Activated CD8-positive, alpha-beta memory T cell treated with anti-CD3 and anti-CD28 coated beads for 48 hours (primary cell): Measurements from ENCODE around the gene F13B.
"Not testable (repeated sequence)": the region's sequence is repeated elsewhere in the genome, so short reads cannot be mapped to it uniquely, and the experiment has no call there.

Experiments
- DNase-seq, 3 experiments: peaks; one replicate each; pipeline ENCODE4 v3.0.0-alpha.2; 2020; ENCODE audit warnings: low read depth in 2 of 3, low spot score in 2 of 3

The F13B gene

DNA sequence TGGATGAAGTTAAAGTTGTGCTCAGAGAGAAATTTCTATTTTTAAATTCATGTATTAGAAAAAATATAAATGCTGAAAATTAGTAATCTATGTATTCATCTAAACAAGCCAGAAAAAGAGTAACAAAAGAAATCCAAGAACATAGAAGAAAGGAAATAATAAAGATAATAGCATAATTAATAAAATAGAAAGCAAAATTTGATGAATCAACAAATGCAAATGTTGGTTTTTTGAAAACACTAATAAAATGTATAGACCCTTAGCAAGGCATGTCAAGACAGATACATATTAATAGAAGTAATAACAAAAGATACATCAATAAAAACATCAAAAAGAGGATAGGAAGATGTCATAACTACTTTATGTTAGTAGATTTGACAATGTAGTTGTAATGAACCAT lies 18.0 kb downstream of the F13B start:
- DNase-seq = no peak

DNA sequence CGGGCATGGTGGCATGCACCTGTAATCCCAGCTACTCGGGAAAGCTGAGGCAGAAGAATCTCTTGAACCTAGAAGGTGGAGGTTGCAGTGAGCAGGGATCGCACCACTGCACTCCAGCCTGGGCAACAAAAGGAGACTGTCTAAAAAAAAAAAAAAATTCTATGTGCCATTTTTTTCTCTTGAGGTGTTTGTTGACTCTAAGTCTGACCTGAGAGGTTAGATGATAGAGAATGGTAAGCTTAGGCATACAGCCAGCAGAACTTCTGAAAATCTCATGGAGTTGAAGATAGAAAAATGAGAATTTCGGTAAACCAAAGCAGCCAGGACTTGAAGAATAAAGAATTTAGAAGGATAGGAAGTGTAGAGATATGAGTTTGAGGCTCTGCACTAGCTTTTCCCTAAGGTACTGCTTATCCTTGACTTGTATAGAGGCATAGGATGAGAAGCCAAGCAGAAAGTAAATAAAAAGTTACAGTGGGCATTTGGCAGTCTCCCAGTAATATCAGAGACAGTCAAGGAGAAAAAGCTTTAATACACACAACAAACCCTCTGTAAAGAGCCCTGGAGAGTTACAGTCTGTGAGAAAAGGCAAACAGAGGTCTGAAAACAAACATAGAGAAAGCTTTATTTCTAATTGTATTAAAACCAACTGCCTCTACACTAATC lies 24.3 kb downstream of the F13B start:
- DNase-seq = no peak

DNA sequence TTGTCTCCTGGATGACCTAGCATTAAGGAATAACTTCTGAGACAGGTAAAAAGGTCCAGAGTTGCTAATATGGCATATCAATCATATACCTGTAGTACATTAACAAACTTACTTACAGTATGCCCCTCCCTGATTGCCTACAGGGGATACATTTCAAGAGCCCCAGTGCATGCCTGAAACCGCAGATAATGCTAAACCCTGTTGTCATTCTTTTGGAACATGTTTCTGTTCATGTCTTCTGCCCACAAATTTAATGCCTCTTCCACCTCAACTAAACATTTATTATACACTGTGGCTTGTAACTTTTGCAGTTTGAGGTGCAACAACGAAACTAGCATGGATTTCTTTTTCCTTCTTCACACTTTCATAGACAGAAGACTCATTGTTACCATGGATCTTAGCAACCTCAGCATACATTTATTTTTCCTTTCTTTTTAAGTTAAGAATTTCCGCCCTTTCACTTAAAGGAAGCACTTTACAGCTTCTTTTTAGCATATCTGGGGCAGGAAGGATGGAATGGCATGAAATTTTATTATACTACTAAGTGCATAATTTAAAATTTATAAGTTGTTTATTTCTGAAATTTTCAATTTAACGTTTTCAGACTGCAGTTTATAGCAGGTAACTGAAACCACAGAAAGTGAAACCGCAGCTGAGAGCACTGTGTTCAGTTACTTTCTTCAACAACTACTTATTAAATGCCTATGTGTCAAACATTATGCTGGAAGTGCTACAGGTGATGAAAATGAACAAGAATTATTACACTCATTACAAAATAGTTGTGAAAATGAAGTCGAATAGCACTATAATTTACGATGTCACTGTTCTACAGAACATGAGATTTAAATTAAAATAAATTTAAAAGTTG lies 25.3 kb downstream of the F13B start:
- DNase-seq = no peak

DNA sequence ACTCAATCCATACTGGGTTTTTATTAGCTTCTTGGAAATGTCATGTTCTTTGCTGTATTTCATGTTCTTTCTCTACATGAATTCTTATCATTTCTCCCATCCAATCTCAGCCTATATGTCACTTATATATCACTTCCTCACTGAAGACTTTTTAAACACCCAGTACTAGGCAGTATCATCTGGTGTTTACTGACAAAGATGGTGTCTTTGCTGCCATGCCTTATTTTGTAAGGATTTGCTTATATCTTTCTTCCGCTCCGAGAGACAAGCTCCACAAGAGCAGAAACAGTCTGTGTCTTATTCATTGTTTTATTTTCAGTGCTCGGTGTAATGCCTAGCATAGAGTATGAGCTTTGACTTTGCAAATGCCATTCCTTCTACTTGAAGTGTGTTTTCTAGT lies 30.2 kb downstream of the F13B start:
- no peak for DNase-seq

DNA sequence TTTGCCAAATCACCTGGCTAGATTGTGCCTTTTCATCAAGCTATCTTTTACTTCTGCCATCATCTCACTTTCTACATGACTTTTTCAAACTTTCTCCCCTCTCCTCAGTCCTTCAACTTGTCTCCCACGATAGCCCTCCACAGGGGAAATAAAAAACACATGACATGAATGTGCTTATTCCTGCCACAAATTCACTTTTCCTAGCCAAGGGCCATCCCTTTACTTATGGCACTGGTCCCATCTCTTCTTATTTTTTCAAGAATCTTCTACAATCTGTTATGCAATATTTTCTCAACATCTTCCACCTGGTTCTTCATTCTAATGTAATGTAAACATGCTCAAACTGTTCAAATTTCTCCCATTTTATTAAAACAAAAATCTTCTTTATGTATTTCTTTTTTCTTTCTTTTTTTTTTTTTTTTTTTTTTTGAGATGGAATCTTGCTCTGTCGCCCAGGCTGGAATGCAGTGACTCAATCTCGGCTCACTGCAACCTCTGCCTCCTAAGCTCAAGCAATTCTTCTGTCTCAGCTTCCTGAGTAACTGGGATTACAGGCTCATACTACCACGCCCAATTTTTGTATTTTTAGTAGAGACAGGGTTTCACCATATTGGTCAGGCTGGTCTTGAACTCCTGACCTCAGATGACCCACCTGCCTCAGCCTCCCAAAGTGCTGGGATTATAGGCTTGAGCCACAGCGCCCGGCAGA lies 32.3 kb downstream of the F13B start:
- DNase-seq = not testable (repeated sequence)

DNA sequence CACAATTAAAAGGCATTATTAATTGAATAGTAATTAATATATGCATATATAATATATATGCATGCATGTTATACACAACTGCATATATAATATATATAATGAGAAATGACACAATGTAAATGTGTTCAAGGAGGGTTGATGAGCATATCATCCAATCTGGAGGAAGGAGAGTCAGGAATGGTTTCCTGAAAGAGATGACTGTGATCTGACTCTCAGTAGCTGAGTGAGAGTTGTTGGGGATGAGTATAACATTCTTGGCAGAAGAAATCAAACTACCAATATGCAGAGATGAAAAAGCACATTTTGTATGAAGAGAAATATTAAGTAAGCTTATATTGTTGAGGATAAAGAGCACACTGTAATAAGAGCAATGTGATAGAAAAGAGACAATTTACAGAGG lies 37.3 kb downstream of the F13B start:
- DNase-seq = no peak

DNA sequence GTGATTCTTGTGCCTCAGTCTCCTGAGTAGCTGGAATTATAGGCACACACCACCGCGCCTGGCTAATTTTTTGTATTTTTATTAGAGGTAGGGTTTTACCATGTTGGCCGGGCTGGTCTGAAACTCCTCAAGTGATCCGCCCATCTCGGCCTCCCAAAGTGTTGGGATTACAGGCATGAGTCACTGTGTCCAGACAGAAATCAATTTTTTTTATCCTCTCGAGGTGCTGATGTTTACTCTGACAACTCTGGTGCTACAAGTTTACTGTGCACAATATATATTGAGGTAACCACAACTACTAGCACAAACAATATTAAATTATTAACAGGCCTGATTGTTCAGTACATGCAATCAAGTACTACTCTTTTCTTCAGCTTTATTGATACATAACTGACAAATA lies 39.7 kb downstream of the F13B start:
- DNase-seq = no peak

DNA sequence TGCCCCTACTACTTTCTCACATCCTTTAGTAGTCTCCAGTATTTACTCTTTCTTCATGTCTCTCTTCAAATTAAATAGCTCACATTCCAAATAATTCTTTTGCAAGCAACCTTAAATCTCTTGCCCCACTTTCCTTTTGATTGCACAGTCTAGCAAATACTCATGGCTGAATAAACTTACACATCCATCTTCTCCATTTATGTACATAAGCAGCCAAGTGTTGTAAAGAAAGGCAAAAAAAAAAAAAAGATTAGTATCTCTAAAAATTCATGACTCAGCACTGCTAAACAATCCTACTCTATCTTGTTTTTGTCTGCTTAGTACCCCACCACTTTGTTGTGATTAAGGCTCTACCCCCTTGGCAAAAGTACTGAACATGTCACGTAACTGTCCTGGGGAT lies 42.6 kb downstream of the F13B start:
- DNase-seq = no peak

DNA sequence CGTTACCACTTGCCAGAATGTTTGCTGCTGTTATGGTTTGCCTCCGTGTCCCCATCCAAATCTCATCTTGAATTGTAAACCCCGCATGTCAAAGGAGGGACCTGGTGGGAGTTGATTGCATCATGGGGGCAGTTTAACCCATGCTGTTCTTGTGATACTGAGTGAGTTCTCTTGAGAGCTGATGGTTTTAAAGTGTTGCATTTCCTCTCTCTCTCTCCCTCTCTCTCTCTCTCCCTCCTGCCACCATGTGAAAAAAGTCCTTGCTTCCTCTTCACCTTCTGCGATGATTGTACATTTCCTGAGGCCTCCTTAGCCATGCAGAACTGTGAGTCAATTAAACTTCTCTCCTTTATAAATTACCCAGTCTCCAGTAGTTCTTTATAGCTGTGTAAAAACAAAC lies 45.3 kb downstream of the F13B start:
- no peak for DNase-seq

DNA sequence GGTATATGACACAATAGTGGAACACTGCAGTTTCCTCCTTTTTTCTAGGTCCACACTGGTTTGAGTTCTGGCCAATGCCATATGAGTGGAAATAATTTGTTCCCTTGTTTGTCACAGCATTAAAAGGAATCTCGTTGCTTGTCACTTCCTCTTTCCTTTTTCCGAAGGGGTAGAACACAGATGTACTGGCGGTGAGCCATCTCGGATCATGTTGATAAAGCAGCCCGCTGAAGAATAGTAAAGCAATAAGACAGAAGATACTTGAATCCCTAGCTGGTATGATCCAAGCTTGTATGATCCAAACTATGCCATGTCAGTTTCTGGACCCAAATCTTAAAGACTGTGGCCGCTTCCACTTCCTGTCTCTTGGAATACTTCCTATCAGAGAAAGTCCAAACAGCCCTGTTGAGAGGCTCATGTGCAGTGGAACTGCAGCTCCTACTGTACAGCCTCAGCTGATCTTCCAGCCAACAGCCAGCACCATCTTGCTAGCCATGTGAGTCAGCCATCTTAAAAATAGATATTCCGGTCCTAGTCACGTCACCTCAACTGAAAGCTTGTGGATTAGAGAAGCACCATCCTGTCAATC lies 49.4 kb downstream of the F13B start:
- DNase-seq = no peak

DNA sequence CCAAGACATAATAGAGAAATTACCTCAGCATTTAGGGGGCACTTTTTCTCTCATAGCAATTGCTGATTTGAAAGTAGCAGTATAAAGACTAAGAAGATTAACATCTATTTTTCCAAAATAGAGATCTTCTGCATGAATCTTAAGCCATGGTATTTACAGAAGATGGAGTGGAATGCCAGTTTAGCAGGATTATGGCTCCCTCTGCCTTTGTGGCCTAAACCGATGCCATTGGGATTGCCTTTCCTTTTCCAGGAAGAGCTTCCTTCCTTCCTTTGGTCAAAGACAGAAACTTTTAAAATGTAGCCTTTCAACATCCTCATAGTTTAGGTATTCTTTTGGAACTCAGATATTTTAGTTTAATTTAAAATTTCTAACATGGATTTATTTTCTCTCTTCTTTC lies 50.3 kb downstream of the F13B start:
- DNase-seq = no peak

DNA sequence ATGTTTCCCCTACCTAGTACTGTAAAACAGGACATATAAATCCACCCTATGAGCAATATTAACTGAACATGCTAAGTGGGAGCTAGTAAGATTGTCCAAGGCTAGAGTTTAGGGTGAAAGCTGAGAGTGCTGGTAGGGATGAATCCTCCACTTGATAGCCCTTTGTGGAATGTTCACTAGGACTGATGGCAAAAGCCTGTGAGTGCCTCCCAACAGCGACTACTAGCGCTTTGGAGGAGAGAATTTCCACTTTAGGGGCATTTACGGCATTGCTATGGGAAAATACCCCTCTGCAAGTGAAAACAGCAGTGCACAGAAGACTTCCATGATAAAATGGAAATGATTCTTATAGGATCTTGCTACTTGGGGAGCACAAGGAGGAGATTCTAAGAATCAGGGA lies 53.8 kb downstream of the F13B start:
- DNase-seq = no peak

DNA sequence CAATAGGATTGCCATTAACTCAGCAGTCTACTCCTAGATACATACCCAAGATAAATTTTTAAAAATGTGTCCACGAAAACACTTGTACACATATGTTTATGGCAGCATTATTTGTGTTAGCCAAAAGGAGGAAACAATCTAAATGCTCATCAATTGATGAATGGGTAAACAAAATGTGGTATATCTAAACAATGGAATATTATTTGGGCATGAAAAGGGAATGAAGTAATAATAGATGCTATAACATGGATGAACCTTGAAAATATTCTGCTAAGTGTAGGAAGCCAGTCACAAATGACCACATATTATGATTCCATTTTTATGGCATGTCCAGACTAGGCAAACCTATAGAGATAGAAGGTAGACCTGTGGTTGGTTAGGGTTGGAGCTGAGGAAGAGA lies 55.4 kb downstream of the F13B start:
- DNase-seq = no peak

DNA sequence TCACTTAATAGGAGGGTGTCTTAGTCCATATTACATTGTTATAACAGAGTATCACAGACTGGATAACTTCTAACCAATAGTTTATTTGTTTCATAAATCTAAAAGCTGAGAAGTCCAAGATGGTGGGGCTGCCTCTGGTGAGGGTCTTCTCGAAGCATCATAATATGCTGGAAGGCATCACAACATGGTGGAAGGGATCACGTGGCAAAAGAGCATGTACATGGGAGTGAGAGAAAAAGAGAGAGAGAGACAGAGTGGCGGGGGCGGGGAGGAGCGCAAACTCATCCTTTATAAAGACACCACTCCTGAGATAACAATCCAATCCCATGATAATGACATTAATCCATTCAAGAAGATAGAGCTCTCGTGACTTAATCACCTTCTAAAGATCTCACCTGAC lies 58.2 kb downstream of the F13B start:
- DNase-seq = no peak

DNA sequence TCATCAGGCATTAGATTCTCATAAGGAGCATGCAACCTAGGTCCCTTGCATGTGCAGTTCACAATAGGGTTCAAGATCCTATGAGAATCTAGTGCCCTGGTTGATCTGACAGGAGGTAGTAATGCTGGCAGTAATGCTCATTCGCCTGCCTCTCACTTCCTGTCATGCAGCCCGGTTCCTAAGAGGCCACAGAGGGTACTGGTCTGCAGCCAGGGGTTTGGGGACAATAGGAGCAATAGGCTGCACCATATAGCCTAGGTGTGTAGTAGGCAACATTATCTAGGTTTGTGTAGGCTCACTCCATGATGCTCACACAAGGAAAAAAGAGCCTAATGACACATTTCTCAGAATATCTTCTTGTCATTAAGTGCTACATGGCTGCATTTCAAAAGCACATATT lies 63.9 kb downstream of the F13B start:
- no peak for DNase-seq

DNA sequence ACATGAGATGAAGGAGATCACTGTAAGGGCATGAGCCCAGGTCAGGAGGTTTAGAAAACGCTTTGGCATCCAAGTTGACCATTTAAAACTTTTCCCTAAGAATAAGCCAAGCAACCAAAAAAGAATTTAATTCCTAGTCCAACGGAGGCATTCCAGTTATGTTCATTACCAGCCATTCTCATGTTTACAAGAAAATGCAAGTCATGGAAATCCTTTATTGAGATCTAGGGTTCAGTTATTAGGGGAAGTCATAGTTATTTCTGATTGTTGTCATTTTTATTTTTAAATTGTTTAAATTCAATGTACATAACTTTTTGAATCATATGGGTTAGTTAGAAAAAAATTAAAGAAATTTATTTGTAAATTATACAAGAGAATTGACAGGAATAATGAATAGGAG lies 65.2 kb downstream of the F13B start:
- no peak for DNase-seq

DNA sequence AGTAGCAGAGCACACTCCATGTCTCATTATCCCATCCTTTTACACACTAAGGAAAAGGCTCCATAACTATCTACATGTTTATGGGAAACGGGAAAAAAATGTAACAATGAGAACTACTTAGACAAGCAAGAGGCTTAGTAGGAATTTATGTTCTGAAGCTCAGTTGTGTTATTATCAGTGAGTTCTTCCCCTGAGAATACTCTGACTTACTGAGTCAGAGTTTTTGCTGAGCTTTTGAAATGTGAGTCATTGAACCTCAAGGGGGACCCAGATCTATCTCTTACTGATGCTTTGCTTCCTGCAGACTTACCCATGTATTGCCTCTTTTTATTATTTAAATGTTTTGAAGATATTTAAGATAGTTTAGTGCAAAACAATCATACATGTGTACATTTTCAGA lies 69.6 kb downstream of the F13B start:
- DNase-seq = no peak

DNA sequence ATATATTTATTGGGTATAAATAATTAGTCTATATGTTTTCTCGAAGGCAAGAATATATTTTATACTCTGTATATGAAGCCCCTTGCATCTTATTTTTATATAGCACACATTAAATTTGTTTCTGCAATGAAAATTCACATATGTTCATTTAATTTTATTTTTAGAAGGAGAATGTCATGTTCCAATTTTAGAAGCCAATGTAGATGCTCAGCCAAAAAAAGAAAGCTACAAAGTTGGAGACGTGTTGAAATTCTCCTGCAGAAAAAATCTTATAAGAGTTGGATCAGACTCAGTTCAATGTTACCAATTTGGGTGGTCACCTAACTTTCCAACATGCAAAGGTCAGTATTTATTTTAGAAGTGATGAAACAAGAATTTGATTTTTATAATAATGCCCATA lies 73.1 kb downstream of the F13B start:
- no peak for DNase-seq

DNA sequence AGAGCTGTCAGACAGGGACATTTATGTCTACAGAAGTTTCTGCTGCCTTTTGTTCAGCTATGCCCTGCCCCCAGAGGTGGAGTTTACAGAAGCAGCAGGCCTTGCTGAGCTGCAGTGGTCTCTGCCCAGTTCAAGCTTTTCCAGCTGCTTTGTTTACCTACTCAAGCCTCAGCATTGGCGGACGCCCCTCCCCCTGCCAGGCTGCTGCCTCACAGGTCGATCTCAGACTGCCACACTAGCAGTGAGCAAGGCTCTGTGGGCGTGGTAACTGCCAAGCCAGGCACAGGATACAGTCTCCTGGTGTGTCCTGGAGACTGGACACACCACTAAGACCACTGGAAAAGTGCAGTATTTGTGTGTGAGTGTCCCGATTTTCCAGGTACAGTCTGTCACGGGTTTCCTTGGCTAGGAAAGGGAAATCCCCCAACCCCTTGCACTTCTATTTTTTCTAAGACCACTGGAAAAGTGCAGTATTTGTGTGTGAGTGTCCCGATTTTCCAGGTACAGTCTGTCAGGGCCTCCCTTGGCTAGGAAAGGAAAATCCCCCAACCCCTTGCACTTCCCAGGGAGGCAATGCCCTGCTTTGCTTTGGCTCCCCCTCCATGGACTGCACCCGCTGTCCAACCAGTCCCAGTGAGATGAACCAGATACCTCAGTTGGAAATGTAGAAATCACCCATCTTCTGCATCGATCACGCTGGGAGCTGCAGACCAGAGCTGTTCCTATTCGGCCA lies 75.0 kb downstream of the F13B start:
- not testable (repeated sequence) for DNase-seq
